C1 segment of cervical spinal cord (tissue), 14 donors: ENCODE results near the gene CREM.
A peak's percentile ranks its signal among the peaks of the same experiment; 100 is the strongest.

Experiments used
- DNase-seq, 14 donors: peaks; one replicate each; lab custom pipeline; 2025; lab: John Stamatoyannopoulos, UW

Gene CREM

DNA sequence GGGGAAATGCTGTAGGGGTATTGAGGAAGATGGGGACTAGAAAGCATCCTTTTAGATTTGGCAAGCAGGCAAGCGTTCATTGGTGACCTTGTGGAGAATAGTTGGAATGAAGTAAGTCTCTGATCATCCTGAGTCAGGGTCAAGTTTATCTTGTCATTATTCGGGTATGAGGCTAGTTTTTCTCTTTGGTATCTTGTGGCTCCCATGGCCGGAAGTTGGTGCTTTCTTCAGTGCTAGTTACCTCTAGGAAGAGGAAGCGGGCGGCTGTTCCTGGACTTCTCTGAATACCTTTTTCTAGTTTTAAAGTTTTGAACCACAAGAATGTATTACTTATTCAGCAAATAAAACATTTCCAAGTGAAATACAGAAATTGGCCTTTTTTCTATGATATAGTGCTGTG is 9.2 kb downstream of the CREM start:
- no peak for DNase-seq

DNA sequence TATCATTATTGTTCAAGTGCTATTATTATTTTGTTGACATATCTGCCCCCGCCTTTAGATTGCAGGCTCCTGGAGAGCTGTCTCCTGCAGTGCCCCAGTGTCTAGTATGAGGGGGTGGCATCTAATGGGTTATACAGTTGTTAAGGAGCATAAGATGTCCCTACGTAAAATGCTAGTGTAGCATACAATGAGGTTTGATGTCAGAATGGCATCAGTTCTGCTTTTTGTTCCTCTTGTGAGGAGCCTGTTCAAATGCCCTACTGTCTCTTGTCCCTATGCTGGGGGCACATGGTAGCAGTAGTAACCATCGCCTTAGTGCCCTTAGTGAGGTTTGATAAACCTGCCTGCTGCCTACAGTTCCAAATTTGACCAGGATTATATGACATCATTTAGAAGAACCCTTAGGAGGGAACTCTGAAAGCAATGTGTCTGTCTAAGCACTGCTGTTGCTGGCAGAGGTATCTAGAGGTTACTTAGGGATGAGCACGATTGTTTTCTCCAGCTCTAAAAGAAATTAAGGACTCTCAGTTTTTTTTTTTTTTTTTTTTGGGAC is 9.7 kb downstream of the CREM start:
- DNase-seq: no peak

DNA sequence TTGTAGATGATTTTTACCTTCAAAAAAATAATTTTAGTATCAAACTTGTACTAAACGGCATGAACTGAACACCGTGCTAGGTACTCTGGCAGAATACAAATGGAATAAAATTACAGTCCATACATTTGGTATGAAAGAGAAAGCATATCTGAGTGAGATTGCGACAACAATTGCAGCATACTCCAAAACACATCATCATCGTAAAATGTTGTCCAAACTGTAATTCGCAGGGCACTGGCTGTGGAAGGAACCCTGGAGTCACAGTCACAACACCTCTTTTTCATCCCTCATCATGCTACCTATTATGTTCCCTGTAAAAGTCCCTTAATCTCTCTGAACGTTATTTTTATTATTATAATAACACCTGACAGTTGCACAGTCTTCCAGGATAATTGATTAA is 13.5 kb downstream of the CREM start:
- no peak for DNase-seq

DNA sequence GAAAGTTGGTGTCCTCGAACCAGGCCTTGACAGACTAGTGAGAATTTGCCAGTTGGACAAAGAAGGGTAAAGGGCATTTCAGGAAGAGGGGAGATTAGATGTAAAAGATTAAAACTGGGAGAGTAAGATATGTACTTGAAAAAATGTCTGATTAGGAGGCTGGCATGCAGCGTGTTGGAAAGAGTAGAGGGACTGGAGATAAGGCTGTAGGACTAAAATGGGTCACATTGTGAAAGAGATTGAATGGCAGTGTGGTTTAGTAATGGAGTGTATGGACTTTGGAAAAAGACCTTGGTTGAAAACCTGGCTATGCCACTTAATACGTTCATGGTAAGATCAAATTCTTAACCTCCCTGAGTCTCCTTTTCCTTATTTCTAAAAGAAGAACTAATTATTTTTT is 14.1 kb downstream of the CREM start:
- DNase-seq: no peak

DNA sequence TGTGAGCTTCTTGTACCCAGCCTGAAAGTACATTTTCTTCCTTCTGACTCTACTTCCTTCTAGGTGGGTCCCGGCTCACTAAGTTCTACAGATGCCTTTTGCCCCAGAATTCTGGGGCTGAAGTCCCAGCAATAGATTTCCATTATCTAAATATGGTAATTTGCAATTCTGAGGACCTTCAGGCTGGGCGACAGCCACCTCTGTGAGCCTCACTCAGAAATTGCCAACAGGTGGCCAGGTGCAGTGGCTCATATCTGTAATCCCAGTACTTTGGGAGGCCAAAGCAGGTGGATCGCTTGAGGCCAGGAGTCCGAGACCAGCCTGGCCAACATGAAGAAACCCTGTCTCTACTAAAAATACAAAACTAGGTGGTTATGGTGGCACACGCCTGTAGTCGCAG is 23.7 kb downstream of the CREM start:
- no peak for DNase-seq

DNA sequence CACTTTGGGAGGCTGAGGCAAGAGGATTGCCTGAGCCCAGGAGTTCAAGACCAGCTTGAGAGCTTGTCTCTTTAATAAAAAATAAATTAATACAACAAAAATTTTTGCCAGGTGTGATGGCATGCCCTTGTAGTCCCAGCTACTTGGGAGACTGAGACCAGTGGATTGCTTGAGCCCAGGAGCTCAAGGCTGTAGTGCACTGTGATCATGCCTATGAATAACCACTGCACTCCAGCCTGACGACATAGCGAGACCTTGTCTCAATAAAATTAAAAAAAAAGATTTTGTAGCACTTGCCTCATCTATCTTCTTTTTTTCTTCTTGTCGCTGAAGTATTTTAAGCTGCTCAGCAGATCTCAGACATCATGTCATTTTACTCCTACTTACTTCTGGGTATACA is 26.3 kb downstream of the CREM start:
- no peak for DNase-seq

DNA sequence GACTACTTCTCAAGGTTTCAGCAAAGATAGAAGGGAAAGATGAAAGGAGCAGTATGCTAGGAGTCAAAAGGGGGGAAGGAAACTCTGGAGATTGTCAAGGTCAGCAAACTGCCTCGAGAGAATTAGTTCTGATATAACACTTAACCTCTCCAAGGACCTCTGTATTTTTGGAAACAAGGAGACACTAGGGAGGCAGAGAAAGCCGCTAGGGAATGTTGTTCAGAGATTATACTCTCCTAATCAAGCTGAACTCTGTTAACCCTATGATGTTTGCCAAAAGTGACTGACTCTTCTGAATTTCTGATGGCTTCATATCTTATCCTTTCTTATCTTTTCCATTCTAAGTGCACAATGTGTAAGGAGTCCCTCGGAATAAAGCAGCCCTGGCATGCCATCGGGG is 27.1 kb downstream of the CREM start:
- DNase-seq: no peak

DNA sequence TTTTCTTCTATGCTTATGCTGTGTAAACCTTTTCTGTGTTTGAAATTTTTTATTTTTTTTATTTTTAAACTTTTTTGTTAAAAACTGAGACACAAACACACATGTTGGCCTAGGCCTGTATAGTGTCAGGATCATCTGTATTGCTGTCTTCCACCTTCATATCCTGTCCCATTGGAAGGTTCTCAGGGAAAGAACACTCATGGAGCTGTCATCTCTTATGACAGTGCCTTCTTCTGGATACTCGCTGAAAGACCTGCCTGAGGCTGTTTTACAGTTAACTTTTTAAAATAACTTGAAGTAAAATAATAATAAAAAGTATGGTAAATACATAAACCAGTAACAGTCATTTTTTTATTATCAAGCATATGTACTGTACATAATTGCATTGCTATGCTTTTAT is 34.1 kb downstream of the CREM start:
- DNase-seq: no peak

DNA sequence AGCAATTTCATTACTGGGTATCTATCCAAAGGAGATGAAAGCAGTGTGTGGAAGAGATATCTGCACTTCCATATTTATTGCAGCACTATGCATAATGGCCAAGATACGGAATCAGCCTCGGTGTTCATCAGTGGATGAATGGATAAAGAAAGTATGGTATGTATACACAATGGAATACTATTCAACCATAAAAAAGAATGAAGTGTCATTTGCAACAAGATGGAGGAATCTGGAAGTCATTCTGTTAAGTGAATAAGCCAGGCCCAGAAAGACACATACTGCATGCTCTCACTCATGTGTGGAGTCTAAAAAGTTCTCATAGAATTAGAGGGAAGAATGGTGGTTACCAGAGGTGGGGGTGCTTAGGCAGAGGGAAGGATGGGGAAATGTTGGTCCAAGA is 35.3 kb downstream of the CREM start:
- DNase-seq: no peak

DNA sequence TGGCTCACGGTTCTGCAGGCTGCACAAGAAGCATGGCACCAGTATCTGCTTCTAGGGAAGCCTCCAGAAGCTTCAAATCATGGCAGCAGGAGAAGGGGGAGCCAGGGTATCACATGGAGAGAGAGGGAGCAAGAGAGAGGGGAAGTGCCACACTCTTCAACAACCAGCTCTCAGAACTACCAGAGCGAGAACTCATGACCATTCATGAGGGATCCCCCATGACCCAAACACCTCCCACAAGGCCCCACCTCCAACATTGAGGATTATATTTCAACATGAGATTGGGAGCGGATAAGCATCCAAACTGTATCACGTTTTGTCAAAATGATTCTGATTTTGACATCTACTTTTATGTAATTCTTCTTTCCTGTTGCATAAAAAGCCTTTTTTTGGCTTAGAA is 38.5 kb downstream of the CREM start:
- no peak for DNase-seq

DNA sequence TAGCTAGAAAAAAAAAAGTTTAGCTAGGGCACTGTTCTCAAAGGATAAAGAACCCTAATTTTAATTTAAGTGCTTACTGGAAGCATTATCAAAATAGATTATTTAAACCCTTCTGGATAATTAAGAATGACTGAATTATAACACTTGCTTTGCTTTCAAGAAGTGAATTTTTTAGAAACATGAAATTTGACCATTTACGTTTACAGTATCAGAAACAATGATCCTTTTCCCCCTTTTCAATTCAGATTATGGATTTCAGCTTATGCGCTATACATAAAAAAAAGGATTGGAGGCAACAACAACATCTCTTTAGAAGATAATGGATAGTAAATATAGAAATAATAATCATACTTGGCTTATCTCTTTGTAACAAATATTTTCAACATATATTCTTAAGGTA is 39.2 kb downstream of the CREM start:
- DNase-seq: no peak

DNA sequence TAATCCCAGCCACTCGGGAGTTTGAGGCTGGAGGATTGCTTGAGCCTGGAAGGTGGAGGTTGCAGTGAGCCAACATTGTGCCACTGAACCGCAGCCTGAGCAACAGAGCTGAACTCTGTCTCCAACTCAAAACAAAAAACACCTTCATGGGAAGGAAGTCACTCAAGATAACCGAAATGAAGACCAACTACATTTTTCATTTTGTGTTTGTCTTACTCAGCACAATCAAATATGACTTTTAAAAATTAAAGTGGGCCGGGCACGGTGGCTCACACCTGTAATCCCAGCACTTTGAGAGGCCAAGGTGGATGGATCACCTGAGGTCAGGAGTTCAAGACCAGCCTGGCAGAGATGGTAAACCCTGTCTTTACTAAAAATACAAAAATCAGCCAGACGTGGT is 40.0 kb downstream of the CREM start:
- DNase-seq: no peak

DNA sequence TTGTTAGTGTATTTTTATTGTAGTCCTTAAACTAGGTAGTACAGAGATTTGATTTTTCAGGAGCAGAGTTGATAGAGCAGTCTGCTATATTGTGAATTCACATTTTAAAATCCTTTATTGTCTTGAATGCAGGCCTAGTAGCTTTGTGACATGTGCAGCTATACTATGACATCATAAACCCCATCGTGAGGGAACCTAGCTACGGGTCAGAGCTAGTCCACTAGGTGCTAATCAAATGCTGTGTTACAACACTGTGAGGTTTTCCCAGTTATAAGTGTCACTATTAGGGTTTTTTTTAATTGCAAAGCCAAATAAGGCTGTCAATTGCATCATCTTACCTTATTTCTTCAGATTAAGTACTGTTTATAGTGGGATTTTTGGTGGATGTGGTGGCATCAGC is 40.7 kb downstream of the CREM start:
- DNase-seq: no peak

DNA sequence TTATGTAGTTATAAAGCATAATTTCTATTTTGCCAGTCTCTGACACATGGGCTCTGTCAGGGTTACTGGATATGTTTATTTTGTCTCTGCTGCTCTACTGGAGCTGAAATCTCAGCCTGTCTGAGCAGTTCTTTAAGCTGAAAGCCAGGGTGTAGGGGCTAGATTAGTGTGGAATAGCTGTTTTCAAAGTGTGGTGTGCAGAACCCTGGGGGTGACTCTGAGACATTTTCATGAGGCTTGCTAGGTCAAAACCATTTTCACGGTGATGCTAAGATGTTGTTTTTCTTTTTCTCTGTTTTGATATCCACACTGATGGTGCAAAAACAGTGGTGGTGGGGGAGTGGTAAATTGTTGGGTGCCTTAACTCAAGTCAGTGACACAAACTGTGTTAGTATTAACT is 45.5 kb downstream of the CREM start:
- no peak for DNase-seq

DNA sequence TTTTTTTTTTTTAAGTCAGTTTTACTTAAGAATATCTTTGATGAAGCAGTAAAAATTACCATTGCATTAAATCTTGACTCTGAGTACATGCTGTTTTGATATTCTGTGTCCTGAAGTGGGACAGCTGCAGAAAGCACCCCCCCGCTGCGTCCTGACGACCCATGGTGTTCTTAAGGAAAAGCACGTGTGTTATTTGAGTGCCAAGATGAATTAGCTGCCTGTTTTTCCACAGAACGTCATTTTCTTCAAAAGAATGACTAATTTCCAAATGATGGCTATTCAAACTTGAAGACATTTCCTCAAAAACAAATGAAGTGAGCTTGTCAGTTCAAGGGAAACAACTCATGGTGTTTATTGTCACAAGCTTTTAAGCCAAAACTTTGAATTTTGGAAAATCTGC is 45.9 kb downstream of the CREM start:
- DNase-seq: peak in 1 of 14 donors; percentile 2

DNA sequence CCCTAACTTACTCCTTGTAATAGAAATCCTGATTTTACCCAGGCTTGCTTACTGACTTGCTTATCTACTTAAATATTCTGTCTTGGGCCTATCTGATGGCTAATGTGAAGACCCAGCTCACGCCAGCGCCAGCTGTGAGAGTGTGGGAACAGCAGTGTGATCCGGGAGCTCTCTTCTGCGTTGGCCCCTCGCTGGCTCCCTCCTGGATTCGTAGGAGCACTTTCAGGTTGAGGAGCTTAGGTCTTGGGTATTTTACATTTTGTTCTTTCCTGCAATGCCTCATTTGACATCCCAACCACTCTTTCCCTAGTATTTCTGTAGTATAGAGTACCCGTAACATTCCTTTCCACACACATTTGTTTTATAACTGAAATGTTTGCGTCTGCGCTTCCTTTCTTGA is 51.7 kb downstream of the CREM start:
- no peak for DNase-seq

DNA sequence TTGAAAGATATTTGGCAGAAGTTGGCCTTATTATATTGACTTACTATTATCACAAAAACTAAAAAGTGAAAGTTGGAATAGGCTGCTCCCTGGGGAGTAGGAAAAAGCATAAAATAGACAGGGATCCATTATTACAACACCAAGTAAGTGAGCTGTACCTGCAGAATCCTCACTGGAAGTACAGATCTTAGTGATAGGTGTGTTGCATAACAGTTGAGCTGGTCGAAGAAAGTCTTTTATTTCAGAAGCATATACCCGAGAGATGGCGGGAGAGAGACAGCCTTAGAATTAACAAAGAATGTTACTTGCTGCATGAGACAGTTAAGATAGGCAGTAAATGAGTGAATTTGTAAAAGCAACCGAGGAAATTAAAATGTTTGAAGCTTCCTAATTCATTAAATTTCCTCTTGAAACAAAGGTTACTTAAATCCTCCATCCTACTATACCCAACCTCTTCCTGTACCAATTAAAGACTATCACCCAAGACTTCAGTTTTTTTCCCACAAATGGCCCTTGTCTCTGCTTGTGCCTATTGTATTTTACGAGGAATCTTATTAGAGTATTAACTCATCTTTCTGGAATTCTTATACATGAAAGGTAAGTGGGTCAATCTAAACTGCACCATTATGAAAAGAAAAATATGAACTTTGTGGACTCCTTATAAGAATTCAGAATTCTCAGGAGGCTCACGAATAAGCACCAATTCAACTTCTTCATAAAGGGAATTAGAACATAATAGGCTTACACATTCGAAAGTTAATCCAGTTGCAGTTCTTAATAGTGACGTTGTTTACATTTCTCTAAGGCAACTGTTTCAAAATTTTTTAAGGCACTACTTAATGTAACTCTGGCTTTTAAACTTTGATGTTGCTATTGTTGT is 56.2 kb downstream of the CREM start:
- no peak for DNase-seq

DNA sequence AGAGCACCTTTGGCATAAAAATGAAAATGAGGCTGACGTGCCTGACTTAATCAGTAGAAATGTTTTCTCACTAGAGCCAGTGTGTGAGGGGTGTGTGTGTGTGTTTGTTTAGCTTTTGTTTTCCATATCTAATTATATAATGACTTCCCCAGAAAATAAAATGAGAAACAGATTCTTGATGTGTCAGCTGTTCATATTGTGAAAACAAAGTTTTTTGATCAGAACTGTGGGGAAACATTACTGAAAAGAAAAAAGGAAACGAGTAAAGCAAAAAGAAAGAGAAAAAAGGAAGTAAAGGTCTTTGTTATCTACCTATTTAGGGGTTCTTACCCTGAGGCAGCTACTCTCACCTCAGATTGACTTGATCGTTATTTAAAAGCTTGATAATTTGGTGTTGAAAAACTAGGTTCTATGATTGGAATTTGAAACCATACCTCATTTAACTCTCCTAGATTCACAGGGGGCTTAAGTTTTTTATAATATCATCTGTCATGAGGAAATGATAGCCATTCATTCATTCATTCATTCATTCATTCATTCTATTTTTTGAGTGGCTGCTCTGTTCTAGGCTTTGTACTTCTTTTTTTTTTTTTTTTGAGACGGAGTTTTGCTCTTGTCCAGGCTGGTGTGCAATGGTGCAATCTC is 58.0 kb downstream of the CREM start:
- DNase-seq: no peak

DNA sequence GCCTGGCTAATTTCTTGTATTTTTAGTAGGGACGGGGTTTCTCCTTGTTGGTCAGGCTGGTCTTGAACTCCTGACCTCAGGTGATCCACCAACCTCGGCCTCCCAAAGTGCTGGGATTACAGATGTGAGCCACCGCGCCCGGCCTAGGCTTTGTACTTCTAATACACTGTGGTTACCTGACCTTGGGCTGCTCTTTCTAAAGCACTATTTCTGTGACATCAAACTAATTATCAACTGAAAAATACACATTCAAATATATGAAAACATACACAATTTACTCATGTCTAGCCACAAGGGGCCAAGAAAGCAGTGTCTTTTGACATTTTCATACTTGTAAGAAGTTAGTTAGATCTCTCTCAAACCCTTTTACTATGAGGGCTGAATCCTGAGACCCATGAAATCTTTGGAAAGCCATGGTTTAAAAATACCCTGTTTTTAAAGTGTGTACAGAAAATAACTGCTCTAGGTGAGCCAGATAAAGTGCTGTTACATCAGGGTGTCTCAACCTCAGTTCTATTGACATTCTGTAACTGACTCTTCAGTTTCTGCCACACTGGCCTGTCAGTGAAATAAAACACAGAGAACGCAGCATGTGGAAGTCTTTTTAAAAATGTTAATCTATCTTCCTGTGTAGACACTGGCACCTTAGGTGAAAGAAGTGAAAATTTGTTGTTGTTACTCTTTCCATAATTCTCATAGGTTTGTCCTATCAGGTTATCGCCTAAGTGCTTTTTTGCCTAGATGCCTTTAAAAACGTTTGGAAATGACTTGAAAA is 58.8 kb downstream of the CREM start:
- no peak for DNase-seq

DNA sequence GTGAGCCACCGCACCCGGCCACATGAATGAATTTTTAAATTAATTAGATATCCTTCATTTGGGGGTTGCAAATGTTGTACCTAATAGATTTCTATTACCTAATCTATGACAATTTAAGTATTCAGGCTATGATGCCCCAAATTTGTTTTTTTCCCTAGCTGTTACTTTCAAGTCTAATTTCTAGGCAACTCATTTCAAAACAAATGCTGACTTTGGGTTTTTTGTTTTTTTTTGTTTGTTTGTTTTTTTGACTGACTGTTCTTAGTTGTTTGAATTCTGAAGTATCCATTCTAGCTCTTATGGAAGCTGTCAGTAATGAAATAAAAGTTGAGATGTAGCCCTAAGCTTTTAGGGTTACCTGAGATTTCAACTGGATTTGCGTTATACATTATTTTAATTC is 62.3 kb downstream of the CREM start:
- DNase-seq: no peak

DNA sequence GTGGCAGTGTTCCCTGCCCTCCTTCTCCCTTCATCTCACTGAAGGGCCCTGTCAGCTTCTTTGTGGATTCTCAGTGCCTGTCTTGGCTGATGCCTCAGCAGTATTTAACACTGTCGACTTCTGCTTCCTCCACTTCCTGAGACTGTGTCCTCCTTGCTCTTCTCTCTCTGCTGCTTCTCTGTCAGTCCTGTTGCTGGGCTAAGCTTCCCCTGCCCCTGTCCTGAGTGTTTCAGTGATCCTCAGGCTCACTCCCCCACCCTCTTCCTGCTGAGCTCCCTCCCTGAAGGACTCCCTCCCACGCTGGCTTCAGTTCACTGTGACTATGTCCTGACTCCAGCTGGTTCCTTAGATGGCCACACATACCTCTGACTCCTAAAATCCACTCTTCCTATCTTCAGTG is 64.9 kb downstream of the CREM start:
- peak in 6 of 14 donors; percentile 15 to 35 (median 28) for DNase-seq

DNA sequence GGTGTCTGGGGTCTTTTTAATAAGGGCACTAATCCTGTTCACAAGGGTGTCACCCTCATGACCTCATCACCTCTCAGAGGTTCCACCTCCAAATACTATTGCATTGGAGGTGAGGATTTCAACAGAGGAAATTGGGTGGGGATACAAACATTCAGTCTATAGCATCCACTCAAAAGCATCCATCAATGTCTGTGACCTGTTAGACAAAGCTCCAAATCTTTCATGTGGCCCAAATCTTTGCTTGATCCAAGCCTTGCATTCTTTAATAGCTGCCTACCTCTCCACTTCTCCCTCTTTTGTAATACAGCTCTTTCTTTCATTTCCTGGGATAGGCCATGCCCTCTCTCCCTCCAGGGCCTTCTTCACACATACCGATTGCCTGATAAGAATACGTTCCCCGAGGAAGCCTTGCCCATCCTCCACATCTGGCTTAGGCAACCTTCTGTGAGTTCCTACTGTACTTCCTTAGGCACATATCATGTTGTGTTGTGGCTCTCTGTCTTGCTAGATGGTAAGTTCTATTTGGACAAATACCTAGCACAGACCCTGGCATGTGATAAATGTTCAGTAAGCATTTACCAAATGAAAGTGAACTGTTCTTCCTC is 66.1 kb downstream of the CREM start:
- DNase-seq: no peak
